Naive B cell (primary cell): ENCODE measurements around the gene RAVER2. TPM values are rescaled to one million over a fixed set of nuclear protein-coding genes. Genes with fewer than 3 reads are reported as not detected.
"Not testable (repeated sequence)": the region's sequence is repeated elsewhere in the genome, so short reads cannot be mapped to it uniquely, and the experiment has no call there.

Experiments
- ATAC-seq, 2 donors: fragments of 150-1000 bp; cut with Tn5 transposase; 2 replicates each; pipeline ENCODE4 v1.10.0; 2021; ENCODE audit warnings: low read depth in 2 of 2, mild to moderate bottlenecking in 2 of 2, moderate library complexity in 2 of 2
- DNase-seq: peaks from one replicate; pipeline ENCODE4 v3.0.0; 2022
- H3K27ac Mint-ChIP-seq, 6 donors: one replicate each; pipeline ENCODE4 v1.8.0; 2020 to 2022; ENCODE audit warnings: mild to moderate bottlenecking in 6 of 6, mixed read lengths in 6 of 6, moderate library complexity in 5 of 6, inconsistent platforms in 2 of 6
- H3K27me3 Mint-ChIP-seq, 3 donors: one replicate each; pipeline ENCODE4 v1.8.0; 2021 to 2022; ENCODE audit warnings: mixed read lengths in 3 of 3, mild to moderate bottlenecking in 1 of 3
- H3K36me3 Mint-ChIP-seq, 2 donors: one replicate each; pipeline ENCODE4 v1.8.0; 2020 to 2022; ENCODE audit warnings: mixed read lengths in 2 of 2, inconsistent platforms in 1 of 2, mild to moderate bottlenecking in 1 of 2
- H3K4me1 Mint-ChIP-seq, 3 donors: one replicate each; pipeline ENCODE4 v1.8.0; 2020 to 2022; ENCODE audit warnings: mixed read lengths in 3 of 3, inconsistent platforms in 1 of 3, mild to moderate bottlenecking in 1 of 3, moderate library complexity in 1 of 3
- H3K4me3 Mint-ChIP-seq, 8 donors: one replicate each; pipeline ENCODE4 v1.8.0; 2020 to 2022; ENCODE audit warnings: mild to moderate bottlenecking in 8 of 8, mixed read lengths in 8 of 8, moderate library complexity in 8 of 8, inconsistent platforms in 2 of 8
- H3K9me3 Mint-ChIP-seq, 7 donors: one replicate each; pipeline ENCODE4 v1.8.0; 2020 to 2022; ENCODE audit warnings: mixed read lengths in 7 of 7, mild to moderate bottlenecking in 5 of 7, inconsistent platforms in 2 of 7, moderate library complexity in 1 of 7
- polyA plus RNA-seq, 6 donors: library from polyadenylated mRNA; unstranded; fragments of 300-500 nt; fragmentation: Illumina TruSeq; gene quantifications; one replicate each; pipeline ENCODE4 v1.2.3, GENCODE V29; 2021; ENCODE audit warnings: low read depth in 6 of 6

The RAVER2 gene
- polyA plus RNA-seq, 6 donors from 2014 or later, result 0.74 to 1.1 (median 0.94) TPM; not detected in 1

- Mint-ChIP-seq H3K9me3 (peaks cover 6 to 28% (median 18%) of the 10 kb centered on the region in 7 donors), H3K36me3 (peaks cover 11 to 14% of the 10 kb centered on the region in 2 donors), H3K4me3 (no peak overlapping the region), H3K27ac (no peak overlapping the region), H3K27me3 (no peaks in the 10 kb centered on the region), H3K4me1 (peaks cover 6 to 7% (median 7%) of the 10 kb centered on the region in 3 donors)
- DNase-seq (no peak), ATAC-seq (no peak)
Measured at GRCh38 chr1:64790832-64791487, 46.1 kb downstream of the RAVER2 start.

DNA sequence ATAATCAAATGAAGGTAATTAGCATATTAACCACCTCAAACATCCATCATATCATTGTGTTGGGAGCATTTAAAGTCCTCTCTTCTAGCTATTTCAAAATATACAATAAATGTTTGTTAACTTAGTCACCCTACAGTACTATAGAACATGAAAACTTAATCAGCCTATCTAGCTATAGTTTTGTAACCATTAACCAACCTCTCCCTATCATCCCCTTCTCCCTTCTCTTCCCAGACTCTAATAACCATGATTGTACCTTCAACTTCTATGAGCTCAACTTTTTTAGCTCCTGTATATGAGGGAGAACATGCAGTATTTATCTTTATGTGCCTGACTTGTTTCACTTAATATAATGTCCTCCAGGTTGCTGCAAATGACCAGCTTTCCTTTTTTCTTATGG is 54.0 kb downstream of the RAVER2 start:
- H3K36me3 Mint-ChIP-seq, result peaks cover 0 to 10% of the 10 kb centered on the region in 2 donors
- no peak for DNase-seq

DNA sequence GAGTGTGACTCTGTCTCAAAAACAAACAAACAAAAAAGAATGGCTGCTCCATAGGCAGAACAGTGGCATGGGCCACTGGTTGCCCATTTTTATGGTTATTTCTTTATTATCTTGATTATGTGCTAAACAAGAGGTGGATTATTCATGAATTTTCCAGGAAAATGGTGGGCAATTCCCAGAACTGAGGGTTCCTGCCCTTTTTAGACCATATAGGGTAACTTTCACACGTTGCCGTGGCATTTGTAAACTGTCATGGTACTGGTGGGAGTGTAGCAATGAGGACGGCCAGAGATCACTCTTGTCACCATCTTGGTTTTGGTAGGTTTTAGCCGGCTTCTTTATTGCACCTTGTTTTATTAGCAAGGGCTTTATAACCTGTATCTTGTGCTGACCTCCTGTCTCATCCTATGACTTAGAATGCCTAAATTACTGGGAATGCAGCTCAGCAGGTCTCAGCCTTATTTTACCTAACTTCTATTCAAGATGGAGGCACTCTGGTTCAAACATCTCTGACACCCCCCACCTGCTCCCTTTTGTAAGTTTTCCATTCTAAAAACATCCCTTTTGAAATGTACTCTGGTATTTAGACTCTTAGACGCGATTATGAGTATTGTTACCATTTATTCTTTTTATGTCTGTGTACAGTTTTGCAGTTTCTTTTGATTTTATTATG is 57.1 kb downstream of the RAVER2 start:
- Mint-ChIP-seq H3K36me3 (peaks cover 0 to 10% of the 10 kb centered on the region in 2 donors), H3K27me3 (no peaks in the 10 kb centered on the region), H3K27ac (no peak overlapping the region), H3K4me1 (no peaks in the 10 kb centered on the region), H3K9me3 (peaks cover 0 to 7% (median 2%) of the 10 kb centered on the region in 7 donors), H3K4me3 (no peak overlapping the region)
- no peak for DNase-seq
- no peak for ATAC-seq

More for the DNA sequence above, 54.0 kb downstream of the RAVER2 start:
- ATAC-seq, result no peak
- Mint-ChIP-seq H3K9me3 (peaks cover 0 to 7% (median 4%) of the 10 kb centered on the region in 7 donors), H3K4me1 (no peaks in the 10 kb centered on the region), H3K27me3 (no peaks in the 10 kb centered on the region), H3K27ac (no peak overlapping the region), H3K4me3 (no peak overlapping the region)

DNA sequence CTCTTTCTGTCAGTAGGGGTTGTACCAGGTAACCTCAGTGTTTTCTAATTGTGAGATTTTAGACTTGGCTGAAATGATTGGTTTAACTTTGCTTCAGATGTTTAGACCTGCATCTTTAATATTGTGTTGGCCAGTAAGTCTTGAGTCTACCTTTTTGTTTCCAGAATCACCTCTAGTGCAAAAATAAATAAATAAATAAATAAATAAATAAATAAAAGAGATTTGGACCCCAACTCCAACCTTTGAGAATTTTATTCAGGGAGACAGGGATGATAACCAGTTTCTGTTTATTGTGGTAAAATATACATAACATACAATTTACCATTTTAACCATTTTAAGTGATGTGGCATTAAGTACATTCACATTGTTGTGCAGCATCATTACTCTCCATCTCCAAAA is 64.4 kb downstream of the RAVER2 start:
- no peaks in the 10 kb centered on the region for H3K36me3 Mint-ChIP-seq
- no peaks in the 10 kb centered on the region for H3K27me3 Mint-ChIP-seq
- DNase-seq, result no peak
- ATAC-seq, result no peak
- no peaks in the 10 kb centered on the region for H3K4me1 Mint-ChIP-seq
- no peak overlapping the region for H3K27ac Mint-ChIP-seq
- no peak overlapping the region for H3K4me3 Mint-ChIP-seq
- no peaks in the 10 kb centered on the region for H3K9me3 Mint-ChIP-seq

GRCh38 chr1:64810001-64810400 is 65.1 kb downstream of the RAVER2 start:
- ATAC-seq, result no peak
- Mint-ChIP-seq H3K27ac (no peak overlapping the region), H3K36me3 (no peaks in the 10 kb centered on the region), H3K9me3 (no peaks in the 10 kb centered on the region), H3K27me3 (no peaks in the 10 kb centered on the region), H3K4me3 (no peak overlapping the region), H3K4me1 (no peaks in the 10 kb centered on the region)
- no peak for DNase-seq

DNA sequence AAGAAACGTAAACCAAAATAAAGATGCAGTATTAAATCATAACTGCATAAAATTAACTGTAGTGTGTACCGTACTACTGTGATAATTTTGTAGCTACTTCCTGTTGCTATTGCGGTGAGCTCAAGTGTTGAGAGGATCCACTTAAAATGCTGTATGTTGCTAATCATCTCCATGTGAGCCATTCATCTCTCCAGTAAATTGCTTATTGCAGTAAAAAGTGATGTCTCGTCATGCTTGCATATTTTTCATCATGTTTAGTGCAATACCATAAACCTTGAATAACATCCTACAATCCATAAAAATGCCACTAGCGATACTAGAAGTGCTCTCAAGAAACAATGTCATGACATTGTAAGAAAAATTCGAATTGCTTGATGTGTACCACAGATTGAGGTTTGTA is 66.3 kb downstream of the RAVER2 start:
- H3K27me3 Mint-ChIP-seq, result no peaks in the 10 kb centered on the region
- no peak for ATAC-seq
- no peak for DNase-seq
- no peak overlapping the region for H3K27ac Mint-ChIP-seq
- no peaks in the 10 kb centered on the region for H3K4me1 Mint-ChIP-seq
- no peak overlapping the region for H3K4me3 Mint-ChIP-seq
- H3K36me3 Mint-ChIP-seq, result no peaks in the 10 kb centered on the region
- no peaks in the 10 kb centered on the region for H3K9me3 Mint-ChIP-seq

DNA sequence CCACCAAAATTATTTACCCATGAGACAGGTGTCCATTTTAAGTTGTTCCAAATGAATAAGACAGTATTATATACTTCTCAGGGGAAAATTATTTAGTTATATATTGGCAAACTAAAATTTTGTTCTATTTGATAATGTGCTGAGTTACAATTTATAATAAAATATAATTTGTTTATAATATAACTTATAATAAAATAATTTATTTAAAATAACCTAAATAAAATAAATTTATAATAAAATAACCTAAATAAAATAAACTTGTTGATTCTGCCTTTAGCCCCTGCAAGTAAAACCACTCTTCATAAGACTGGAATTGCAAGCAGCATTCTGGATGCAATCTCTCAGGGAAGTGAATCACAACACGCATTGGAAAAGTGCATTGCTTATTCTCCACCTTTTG is 69.6 kb downstream of the RAVER2 start:
- DNase-seq (no peak), ATAC-seq (no peak)
- H3K4me1 Mint-ChIP-seq, result no peaks in the 10 kb centered on the region
- H3K9me3 Mint-ChIP-seq, result peaks cover 0 to 3% (median 0%) of the 10 kb centered on the region in 7 donors
- H3K27ac Mint-ChIP-seq, result no peak overlapping the region
- no peak overlapping the region for H3K4me3 Mint-ChIP-seq
- no peaks in the 10 kb centered on the region for H3K27me3 Mint-ChIP-seq
- H3K36me3 Mint-ChIP-seq, result no peaks in the 10 kb centered on the region

GRCh38 chr1:64817364-64817763 is 72.5 kb downstream of the RAVER2 start:
- not testable (repeated sequence) for H3K27me3 Mint-ChIP-seq, H3K4me3 Mint-ChIP-seq, ATAC-seq, H3K36me3 Mint-ChIP-seq, H3K4me1 Mint-ChIP-seq, DNase-seq, H3K9me3 Mint-ChIP-seq, H3K27ac Mint-ChIP-seq

DNA sequence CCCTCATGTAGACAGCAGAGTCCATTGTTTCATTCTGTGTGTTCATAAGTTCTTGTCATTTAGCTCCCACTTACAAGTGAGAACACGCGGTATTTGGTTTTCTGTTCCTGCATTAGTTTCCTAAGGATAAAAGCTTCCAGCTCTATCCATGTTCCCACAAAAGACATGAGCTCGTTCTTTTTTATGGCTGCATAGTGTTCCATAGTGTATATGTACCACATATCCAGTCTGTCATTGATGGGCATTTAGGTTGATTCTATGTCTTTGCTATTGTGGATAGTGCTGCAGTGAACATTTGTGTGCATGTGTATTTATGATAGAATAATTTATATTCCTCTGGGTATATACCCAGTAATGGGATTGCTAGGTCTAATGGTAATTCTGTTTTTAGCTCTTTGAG is 75.7 kb downstream of the RAVER2 start:
- DNase-seq, result not testable (repeated sequence)

DNA sequence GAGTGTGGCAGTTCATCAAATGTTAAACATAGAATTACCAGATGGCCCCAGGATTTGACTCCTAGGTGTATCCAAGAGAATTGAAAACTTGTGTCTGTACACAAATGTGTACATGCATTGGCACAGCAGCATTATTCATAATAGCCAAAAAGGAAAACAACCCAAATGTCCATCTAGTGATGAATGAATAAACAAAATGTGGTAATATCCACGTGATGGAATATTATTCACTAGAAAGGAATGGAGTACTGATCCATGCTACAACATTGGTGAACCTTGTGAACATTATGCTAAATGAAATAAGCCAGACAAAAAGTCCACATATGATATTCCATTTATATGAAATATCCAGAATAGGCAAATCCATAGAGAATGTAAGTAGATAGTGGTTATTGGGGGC is 77.7 kb downstream of the RAVER2 start:
- peaks cover 0 to 2% (median 0%) of the 10 kb centered on the region in 7 donors for H3K9me3 Mint-ChIP-seq
- DNase-seq, result no peak
- H3K27me3 Mint-ChIP-seq, result no peaks in the 10 kb centered on the region
- peaks cover 5 to 10% (median 8%) of the 10 kb centered on the region in 3 donors for H3K4me1 Mint-ChIP-seq
- no peaks in the 10 kb centered on the region for H3K36me3 Mint-ChIP-seq
- H3K4me3 Mint-ChIP-seq, result no peak overlapping the region
- no peak for ATAC-seq
- H3K27ac Mint-ChIP-seq, result no peak overlapping the region

More for the DNA sequence above, 75.7 kb downstream of the RAVER2 start:
- not testable (repeated sequence) for H3K36me3 Mint-ChIP-seq, H3K27ac Mint-ChIP-seq, H3K27me3 Mint-ChIP-seq, ATAC-seq, H3K4me3 Mint-ChIP-seq, H3K4me1 Mint-ChIP-seq, H3K9me3 Mint-ChIP-seq

DNA sequence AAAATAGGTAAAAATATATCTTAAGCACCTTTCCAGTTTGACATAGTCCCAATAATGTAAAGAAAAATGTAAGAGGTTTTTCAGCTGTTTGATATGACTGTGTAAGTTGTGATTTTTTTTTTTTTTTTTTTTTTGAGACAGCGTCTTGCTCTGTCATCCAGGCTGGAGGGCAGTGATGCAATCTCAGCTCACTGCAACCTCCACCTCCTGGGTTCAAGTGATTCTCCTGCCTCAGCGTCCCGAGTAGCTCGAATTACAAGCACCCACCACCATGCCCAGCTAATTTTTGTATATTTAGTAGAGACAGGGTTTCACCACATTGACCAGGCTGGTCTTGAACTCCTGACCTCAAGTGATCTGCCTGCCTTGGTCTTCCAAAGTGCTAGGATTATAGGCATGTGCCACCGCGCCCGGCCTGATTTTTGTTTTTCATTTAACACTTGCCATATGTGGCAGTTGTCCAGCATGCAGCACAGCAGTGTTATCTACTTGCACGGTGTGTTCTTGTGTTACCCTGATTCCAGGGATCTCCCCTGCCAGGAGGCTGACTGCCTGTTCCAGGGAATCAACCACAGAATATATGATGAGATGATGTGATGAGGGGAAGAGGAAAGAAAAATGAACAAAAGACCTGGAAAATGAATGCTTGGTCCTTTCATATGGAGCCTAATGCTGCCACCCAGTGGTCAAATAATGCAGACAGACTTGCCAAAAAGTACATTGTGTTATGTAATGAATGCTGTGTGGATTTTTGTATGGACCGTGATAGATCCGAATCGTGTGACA is 79.0 kb downstream of the RAVER2 start:
- DNase-seq (peak; percentile 53), ATAC-seq (peak; percentile 32 to 60)
- Mint-ChIP-seq H3K27ac (peak overlapping the region in 3 of 6 donors; percentile 1 to 86 (median 28)), H3K36me3 (no peaks in the 10 kb centered on the region), H3K9me3 (peaks cover 0 to 2% (median 0%) of the 10 kb centered on the region in 7 donors), H3K4me1 (peaks cover 11 to 21% (median 18%) of the 10 kb centered on the region in 3 donors), H3K27me3 (no peaks in the 10 kb centered on the region), H3K4me3 (no peak overlapping the region)

DNA sequence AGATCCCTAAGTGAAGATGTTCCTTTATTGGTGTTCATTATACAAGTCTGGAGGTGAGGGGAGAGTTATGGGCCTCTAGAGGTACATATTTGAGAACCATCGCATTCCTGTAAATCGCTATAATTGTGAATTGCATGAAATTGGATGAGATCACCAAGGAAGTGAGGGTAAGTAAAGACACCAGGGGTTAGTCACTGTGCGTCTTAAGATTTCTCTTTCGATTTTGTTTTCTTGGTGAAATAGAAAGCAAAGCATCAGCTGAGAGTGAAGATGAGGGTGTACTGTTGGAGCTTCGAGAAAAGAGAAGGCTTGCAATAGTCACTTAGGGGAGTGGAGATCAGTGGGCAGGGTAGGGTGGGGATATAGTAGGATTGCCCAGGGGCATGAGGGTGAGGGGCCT is 82.1 kb downstream of the RAVER2 start:
- H3K27me3 Mint-ChIP-seq, result no peaks in the 10 kb centered on the region
- no peaks in the 10 kb centered on the region for H3K36me3 Mint-ChIP-seq
- DNase-seq, result no peak
- H3K4me3 Mint-ChIP-seq, result peak overlapping the region in 1 of 8 donors; percentile 21
- no peak for ATAC-seq
- no peak overlapping the region for H3K27ac Mint-ChIP-seq
- H3K4me1 Mint-ChIP-seq, result peaks cover 19 to 31% (median 24%) of the 10 kb centered on the region in 3 donors
- H3K9me3 Mint-ChIP-seq, result no peaks in the 10 kb centered on the region

DNA sequence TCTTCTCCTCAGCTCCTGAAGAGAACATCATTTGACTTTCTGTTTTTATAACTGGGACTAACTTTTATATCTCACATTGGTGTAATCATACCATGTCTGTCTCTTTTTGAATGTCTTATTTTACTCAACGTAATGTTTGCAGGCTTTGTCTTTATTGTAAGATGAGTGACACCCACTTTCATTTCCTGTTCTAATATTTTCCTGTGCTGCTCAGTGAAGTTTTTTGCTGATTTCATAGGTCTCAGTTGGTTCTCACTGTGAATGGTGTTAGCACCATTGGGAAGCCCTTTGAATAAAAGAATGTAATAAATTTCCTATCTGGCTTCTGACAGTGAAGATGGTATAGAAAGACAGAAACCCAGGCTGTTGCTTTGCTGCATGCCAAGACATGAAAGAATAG is 84.0 kb downstream of the RAVER2 start:
- DNase-seq, result no peak
- H3K4me3 Mint-ChIP-seq, result peak overlapping the region in 4 of 8 donors; percentile 4 to 71 (median 22)
- no peaks in the 10 kb centered on the region for H3K27me3 Mint-ChIP-seq
- peaks cover 0 to 10% of the 10 kb centered on the region in 2 donors for H3K36me3 Mint-ChIP-seq
- peaks cover 19 to 30% (median 24%) of the 10 kb centered on the region in 3 donors for H3K4me1 Mint-ChIP-seq
- ATAC-seq, result peak; percentile 21 to 76
- H3K27ac Mint-ChIP-seq, result peak overlapping the region in 4 of 6 donors; percentile 0 to 75 (median 38)
- no peaks in the 10 kb centered on the region for H3K9me3 Mint-ChIP-seq
